ENCODE measurements around the gene KCTD13. TPM values are rescaled to one million over a fixed set of nuclear protein-coding genes. Genes with fewer than 3 reads are reported as not detected.

KCTD13 gene
- total RNA-seq, 1 experiment from 2014 or later, result 32.4 TPM

DNA sequence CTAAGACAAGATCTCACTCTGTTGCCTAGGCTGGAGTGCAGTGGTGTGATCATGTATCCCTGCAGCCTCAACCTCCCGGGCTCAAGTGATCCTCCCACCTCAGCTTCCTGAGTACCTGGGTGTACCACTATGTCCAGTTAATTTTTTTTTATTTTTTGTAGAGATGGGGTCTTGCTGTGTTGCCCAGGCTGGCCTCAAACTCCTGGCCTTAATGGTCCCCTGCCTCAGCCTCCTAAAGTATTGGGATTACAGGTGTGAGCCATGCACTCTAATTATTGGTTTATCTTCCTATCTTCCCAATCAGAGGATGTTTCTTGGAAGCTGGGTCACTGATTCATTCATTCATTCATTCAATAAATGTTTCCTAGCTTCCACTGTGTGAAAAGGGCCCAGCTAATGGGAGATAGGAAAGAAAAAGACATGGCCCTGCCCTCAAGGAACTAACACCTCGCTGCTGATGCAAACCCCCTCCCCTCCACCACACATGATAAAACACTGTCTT, 17.3 kb downstream of the KCTD13 start:
- H3K27me3 ChIP-seq (replicated peaks; ENCODE audit: insufficient read depth, low read depth, low read length, poor library complexity), result no peaks in the 10 kb centered on the region
- no peaks in the 10 kb centered on the region for H3K4me1 ChIP-seq (ENCODE audit: insufficient read depth, low read length, poor library complexity, severe bottlenecking)
- no peaks in the 10 kb centered on the region for H3K9me3 ChIP-seq (ENCODE audit: low read depth, low read length, poor library complexity, severe bottlenecking)
- intact Hi-C loops (cut with micrococcal nuclease; ENCODE audit: unreplicated experiment), result no loop called here
- no peak for TF ChIP-seq EZH2 (IDR thresholded peaks at IDR 0.05; ENCODE audit: borderline replicate concordance, low read depth, low read length, poor library complexity, severe bottlenecking)
- TF ChIP-seq, protein P1, sequence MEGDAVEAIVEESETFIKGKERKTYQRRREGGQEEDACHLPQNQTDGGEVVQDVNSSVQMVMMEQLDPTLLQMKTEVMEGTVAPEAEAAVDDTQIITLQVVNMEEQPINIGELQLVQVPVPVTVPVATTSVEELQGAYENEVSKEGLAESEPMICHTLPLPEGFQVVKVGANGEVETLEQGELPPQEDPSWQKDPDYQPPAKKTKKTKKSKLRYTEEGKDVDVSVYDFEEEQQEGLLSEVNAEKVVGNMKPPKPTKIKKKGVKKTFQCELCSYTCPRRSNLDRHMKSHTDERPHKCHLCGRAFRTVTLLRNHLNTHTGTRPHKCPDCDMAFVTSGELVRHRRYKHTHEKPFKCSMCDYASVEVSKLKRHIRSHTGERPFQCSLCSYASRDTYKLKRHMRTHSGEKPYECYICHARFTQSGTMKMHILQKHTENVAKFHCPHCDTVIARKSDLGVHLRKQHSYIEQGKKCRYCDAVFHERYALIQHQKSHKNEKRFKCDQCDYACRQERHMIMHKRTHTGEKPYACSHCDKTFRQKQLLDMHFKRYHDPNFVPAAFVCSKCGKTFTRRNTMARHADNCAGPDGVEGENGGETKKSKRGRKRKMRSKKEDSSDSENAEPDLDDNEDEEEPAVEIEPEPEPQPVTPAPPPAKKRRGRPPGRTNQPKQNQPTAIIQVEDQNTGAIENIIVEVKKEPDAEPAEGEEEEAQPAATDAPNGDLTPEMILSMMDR (conservative IDR thresholded peaks at IDR 0.05; ENCODE audit: low read depth, low read length), result no peak
- ChIA-PET CTCF (no interaction called here), POLR2A (ENCODE audit: low non-redundant PET) (no interaction called here)
- BruUV-seq (replicated peaks), result no TSS peak
- H3K27ac ChIP-seq (ENCODE audit: low read depth, low read length, poor library complexity, severe bottlenecking), result no peak overlapping the region
- no peaks in the 10 kb centered on the region for H3K36me3 ChIP-seq (ENCODE audit: insufficient read depth, low read length, poor library complexity, severe bottlenecking)
- no peak overlapping the region for H3K4me3 ChIP-seq (ENCODE audit: low read depth, low read length, poor library complexity, severe bottlenecking)
- no peak for DNase-seq (ENCODE audit: low spot score)

DNA sequence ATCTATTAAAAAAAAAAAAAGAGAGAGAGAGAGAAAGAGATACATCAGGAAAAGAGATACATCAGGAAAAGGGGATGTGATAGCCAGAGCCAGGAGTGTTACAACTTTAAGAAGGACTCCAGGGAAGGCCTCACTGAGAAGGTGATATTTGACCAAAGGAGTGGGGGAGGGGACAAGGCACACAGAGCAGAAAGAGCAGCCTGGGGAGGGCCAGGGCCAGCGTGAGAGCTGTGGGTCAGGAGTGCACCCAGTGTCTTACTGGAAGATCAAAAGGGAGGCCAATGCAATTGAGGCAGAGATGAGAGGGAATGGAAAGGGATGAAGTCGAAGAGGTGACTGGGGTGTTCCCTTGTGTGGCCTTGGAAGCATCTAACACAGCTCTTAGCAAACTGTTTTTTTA, 18.1 kb downstream of the KCTD13 start:
- Histone ChIP-seq H3K4me1 (ENCODE audit: insufficient read depth, low read length, poor library complexity, severe bottlenecking) (no peaks in the 10 kb centered on the region), H3K27me3 (replicated peaks; ENCODE audit: insufficient read depth, low read depth, low read length, poor library complexity) (no peaks in the 10 kb centered on the region), H3K27ac (ENCODE audit: low read depth, low read length, poor library complexity, severe bottlenecking) (no peak overlapping the region), H3K9me3 (ENCODE audit: low read depth, low read length, poor library complexity, severe bottlenecking) (no peaks in the 10 kb centered on the region), H3K36me3 (ENCODE audit: insufficient read depth, low read length, poor library complexity, severe bottlenecking) (no peaks in the 10 kb centered on the region), H3K4me3 (ENCODE audit: low read depth, low read length, poor library complexity, severe bottlenecking) (no peak overlapping the region)
- intact Hi-C loops (cut with micrococcal nuclease; ENCODE audit: unreplicated experiment), result no loop called here
- no peak for DNase-seq (ENCODE audit: low spot score)
- BruUV-seq (replicated peaks), result no TSS peak
- ChIA-PET CTCF (no interaction called here), POLR2A (ENCODE audit: low non-redundant PET) (no interaction called here)
- TF ChIP-seq EZH2 (IDR thresholded peaks at IDR 0.05; ENCODE audit: borderline replicate concordance, low read depth, low read length, poor library complexity, severe bottlenecking), result no peak
- TF ChIP-seq, protein P1 (conservative IDR thresholded peaks at IDR 0.05; ENCODE audit: low read depth, low read length), result no peak

DNA sequence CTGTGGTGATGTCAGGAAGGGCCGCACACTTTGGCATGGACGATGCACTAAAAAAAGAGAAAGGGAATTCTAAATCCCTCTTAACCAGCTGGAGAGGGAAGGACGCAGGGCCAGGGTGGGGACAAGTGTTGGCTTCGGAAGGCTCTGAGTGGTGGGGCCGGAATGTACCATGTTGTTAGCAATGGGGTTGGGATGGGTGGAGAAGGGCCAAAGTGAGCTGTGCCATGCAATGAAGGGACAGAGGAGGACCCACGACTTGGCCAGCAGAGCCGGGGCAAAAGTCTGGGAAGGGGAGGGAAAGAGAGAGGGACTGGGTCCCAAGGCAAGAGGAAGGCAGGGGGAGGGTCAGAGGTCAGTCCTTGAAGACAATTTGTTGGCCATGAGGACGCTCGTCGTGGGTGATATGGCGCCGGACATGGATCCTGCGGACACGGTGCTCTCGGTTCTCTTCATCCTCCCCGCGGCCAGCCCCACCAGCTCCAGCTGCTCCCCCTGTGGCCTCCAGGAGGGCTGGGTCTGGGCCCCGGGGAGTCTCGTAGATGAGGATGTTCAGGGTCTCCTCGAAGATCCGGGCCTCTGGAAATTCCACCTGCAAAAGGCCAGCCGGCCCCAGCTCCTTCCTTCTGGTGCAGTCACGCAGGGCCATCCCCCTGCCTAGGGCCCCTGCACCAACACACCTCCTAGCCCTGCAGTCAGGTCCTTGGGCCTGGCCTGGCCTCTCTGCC, 19.3 kb downstream of the KCTD13 start:
- no TSS peak for BruUV-seq (replicated peaks)
- ChIA-PET CTCF (no interaction called here), POLR2A (ENCODE audit: low non-redundant PET) (no interaction called here)
- H3K27ac ChIP-seq (ENCODE audit: low read depth, low read length, poor library complexity, severe bottlenecking), result no peak overlapping the region
- TF ChIP-seq EZH2 (IDR thresholded peaks at IDR 0.05; ENCODE audit: borderline replicate concordance, low read depth, low read length, poor library complexity, severe bottlenecking), result no peak
- TF ChIP-seq, protein P1 (conservative IDR thresholded peaks at IDR 0.05; ENCODE audit: low read depth, low read length), result no peak
- H3K4me1 ChIP-seq (ENCODE audit: insufficient read depth, low read length, poor library complexity, severe bottlenecking), result no peaks in the 10 kb centered on the region
- H3K9me3 ChIP-seq (ENCODE audit: low read depth, low read length, poor library complexity, severe bottlenecking), result no peaks in the 10 kb centered on the region
- H3K4me3 ChIP-seq (ENCODE audit: low read depth, low read length, poor library complexity, severe bottlenecking), result no peak overlapping the region
- intact Hi-C loops (cut with micrococcal nuclease; ENCODE audit: unreplicated experiment), result no loop called here
- H3K36me3 ChIP-seq (ENCODE audit: insufficient read depth, low read length, poor library complexity, severe bottlenecking), result no peaks in the 10 kb centered on the region
- no peak for DNase-seq (ENCODE audit: low spot score)
- no peaks in the 10 kb centered on the region for H3K27me3 ChIP-seq (replicated peaks; ENCODE audit: insufficient read depth, low read depth, low read length, poor library complexity)

All from A673 (cell line).